ENCODE measurements around the gene CPNE7. TPM values are rescaled to one million over a fixed set of nuclear protein-coding genes. Genes with fewer than 3 reads are reported as not detected.

Gene CPNE7
- polyA plus RNA-seq, 3 donors: not detected

DNA sequence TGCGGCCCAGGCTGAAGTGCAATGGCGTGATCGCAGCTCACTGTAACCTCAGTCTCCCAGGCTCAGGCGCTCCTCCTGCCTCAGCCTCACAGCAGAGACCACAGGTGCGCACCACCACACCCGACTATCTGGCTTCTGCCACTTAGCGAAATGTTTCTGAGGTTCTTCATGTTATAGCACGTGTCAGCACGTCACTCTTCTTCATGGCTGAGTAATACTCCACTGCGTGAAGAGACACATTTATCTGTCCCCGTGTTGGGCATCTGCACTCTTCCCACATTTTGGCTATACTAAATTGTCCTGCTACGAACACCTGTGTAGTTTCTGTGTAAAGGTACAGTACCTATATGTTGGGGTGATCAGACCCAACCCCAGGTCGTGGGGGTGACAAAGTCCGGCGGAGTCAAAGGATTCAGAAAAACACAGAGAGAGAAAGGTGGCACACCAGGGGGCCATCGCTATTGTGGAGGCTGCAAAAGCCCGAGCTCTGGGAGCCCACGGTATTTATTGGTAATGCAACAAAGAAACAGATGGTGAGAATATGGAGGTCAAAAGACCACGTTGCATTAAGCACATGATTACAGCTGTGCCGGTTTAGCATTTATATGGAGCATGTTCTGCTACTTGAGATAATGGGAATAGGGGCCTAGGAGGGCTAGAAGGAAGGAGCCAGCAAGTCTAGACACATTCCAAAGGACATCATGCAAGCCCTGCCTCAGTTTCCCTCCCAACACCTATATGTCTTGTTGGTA lies 37.0 kb downstream of the CPNE7 start:
- no peaks in the 10 kb centered on the region for H3K36me3 Mint-ChIP-seq
- Histone ChIP-seq H3K9me3 (replicated peaks in 1 of 2; ENCODE audit: control insufficient read depth in 1 of 2, insufficient read depth in 1 of 2, low read length in 2 of 2) (no peaks in the 10 kb centered on the region), H3K27me3 (ENCODE audit: control insufficient read depth in 2 of 2, insufficient read depth in 2 of 2, low read length in 2 of 2) (no peaks in the 10 kb centered on the region), H3K4me2 (replicated peaks; ENCODE audit: extremely low read depth, low read length, poor library complexity, severe bottlenecking) (no peak overlapping the region), H3K9ac (ENCODE audit: insufficient read depth, low read length, poor library complexity, severe bottlenecking) (no peak overlapping the region), H3K4me1 (ENCODE audit: control insufficient read depth in 1 of 2, insufficient read depth in 2 of 2, low read length in 2 of 2) (no peaks in the 10 kb centered on the region), H3K79me2 (ENCODE audit: insufficient read depth, low read length) (no peaks in the 10 kb centered on the region), H3K4me3 (replicated peaks in 1 of 3; ENCODE audit: low read depth in 2 of 3, low read length in 3 of 3) (no peak overlapping the region), H3K36me3 (replicated peaks in 1 of 2; ENCODE audit: control insufficient read depth in 1 of 2, insufficient read depth in 2 of 2, low read length in 2 of 2) (no peaks in the 10 kb centered on the region), H4K20me1 (ENCODE audit: insufficient read depth, low read length) (no peaks in the 10 kb centered on the region), H2AFZ (ENCODE audit: insufficient read depth, low read depth, low read length, poor library complexity, severe bottlenecking) (no peak overlapping the region), H3K27ac (ENCODE audit: low read depth in 1 of 2, low read length in 2 of 2) (no peak overlapping the region)
- peaks cover 0 to 5% (median 0%) of the 10 kb centered on the region in 7 donors for H3K9me3 Mint-ChIP-seq
- 95% methylated on average over 17 of the region's 20 CpGs for WGBS (ENCODE audit: insufficient coverage)
- intact Hi-C loops (cut with micrococcal nuclease): no loop called here
- no peak overlapping the region for H3K27ac Mint-ChIP-seq
- peaks cover 6 to 15% (median 6%) of the 10 kb centered on the region in 3 donors for H3K27me3 Mint-ChIP-seq (ENCODE audit: low read depth in 3 of 3)
- DNase-seq: no peak
- TF ChIP-seq, protein P1, sequence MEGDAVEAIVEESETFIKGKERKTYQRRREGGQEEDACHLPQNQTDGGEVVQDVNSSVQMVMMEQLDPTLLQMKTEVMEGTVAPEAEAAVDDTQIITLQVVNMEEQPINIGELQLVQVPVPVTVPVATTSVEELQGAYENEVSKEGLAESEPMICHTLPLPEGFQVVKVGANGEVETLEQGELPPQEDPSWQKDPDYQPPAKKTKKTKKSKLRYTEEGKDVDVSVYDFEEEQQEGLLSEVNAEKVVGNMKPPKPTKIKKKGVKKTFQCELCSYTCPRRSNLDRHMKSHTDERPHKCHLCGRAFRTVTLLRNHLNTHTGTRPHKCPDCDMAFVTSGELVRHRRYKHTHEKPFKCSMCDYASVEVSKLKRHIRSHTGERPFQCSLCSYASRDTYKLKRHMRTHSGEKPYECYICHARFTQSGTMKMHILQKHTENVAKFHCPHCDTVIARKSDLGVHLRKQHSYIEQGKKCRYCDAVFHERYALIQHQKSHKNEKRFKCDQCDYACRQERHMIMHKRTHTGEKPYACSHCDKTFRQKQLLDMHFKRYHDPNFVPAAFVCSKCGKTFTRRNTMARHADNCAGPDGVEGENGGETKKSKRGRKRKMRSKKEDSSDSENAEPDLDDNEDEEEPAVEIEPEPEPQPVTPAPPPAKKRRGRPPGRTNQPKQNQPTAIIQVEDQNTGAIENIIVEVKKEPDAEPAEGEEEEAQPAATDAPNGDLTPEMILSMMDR (IDR thresholded peaks at IDR 0.05): no peak
- no peaks in the 10 kb centered on the region for H3K4me1 Mint-ChIP-seq
- H3K4me3 Mint-ChIP-seq: no peak overlapping the region

DNA sequence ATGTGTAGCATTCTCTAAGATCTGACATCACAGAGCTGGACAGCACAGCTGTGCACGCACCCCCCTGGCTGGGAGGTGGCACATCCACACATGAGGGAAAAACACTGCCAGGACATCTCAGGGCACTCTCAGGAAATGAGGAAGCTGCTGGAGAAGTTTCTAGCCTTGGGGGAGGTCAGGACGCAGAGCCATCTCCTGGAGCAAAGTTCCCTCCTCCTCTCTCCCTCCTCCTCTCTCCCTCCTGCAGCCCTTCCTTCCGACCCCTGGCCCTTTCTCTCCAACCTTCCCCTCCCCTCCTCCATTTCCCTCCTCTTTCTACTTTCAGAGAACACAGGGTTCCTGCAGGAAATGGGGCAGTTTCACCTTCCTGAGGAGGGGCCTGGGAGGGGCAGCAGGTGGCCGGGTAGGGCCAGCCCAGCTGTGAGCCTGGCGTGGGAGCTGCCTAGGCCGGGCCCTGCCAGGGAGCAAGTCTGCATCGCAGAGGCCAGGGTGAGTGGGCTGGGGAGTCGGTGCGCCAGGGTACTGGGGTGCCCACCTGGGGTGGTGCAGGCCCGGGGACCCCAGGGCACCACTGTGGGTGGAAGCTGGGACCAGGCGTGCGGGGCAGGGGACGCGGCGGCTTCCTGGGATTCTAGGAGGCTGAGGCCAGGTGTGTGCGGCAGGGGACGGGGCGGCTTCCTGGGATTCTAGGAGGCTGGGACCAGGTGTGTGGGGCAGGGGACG lies 37.8 kb downstream of the CPNE7 start, which contains the start of gene DPEP1:
TSS of gene DPEP1 (plus strand) at position 412 of the 723 bp plus-strand sequence. CDS start 16,769 bp downstream, outside the sequence.
- Mint-ChIP-seq H3K27ac (no peak within 1 kb of the TSS), H3K4me1 (no peaks in the 10 kb centered on the region), H3K9me3 (peaks cover 0 to 5% (median 0%) of the 10 kb centered on the region in 7 donors), H3K36me3 (no peaks in the 10 kb centered on the region), H3K4me3 (no peak within 1 kb of the TSS), H3K27me3 (ENCODE audit: low read depth in 3 of 3) (peaks cover 6 to 15% (median 6%) of the 10 kb centered on the region in 3 donors)
- Histone ChIP-seq H3K9ac (ENCODE audit: insufficient read depth, low read length, poor library complexity, severe bottlenecking) (no peak within 1 kb of the TSS), H4K20me1 (ENCODE audit: insufficient read depth, low read length) (no peaks in the 10 kb centered on the region), H3K27me3 (ENCODE audit: control insufficient read depth in 2 of 2, insufficient read depth in 2 of 2, low read length in 2 of 2) (no peaks in the 10 kb centered on the region), H2AFZ (ENCODE audit: insufficient read depth, low read depth, low read length, poor library complexity, severe bottlenecking) (no peak within 1 kb of the TSS), H3K9me3 (replicated peaks in 1 of 2; ENCODE audit: control insufficient read depth in 1 of 2, insufficient read depth in 1 of 2, low read length in 2 of 2) (no peaks in the 10 kb centered on the region), H3K4me3 (replicated peaks in 1 of 3; ENCODE audit: low read depth in 2 of 3, low read length in 3 of 3) (no peak within 1 kb of the TSS), H3K36me3 (replicated peaks in 1 of 2; ENCODE audit: control insufficient read depth in 1 of 2, insufficient read depth in 2 of 2, low read length in 2 of 2) (no peaks in the 10 kb centered on the region), H3K27ac (ENCODE audit: low read depth in 1 of 2, low read length in 2 of 2) (no peak within 1 kb of the TSS), H3K4me1 (ENCODE audit: control insufficient read depth in 1 of 2, insufficient read depth in 2 of 2, low read length in 2 of 2) (no peaks in the 10 kb centered on the region), H3K79me2 (ENCODE audit: insufficient read depth, low read length) (no peaks in the 10 kb centered on the region), H3K4me2 (replicated peaks; ENCODE audit: extremely low read depth, low read length, poor library complexity, severe bottlenecking) (no peak within 1 kb of the TSS)
- DNase-seq: no peak
- TF ChIP-seq, protein P1 (IDR thresholded peaks at IDR 0.05): no peak
- intact Hi-C loops (cut with micrococcal nuclease): no loop called here
- WGBS (ENCODE audit: insufficient coverage): 63% methylated on average over 18 of the region's 19 CpGs
